Esophagus squamous epithelium (tissue), 5 donors: ENCODE data around the gene HRK. TPM values are rescaled to one million over a fixed set of nuclear protein-coding genes. Genes with fewer than 3 reads are reported as not detected.
A peak's percentile ranks its signal among the peaks of the same experiment; 100 is the strongest.

Experiments
- DNase-seq: peaks from one replicate; lab custom pipeline; 2025; lab: John Stamatoyannopoulos, UW
- H3K27ac ChIP-seq, 4 donors: fragments of 200-600 bp; sonication (generic); one replicate each; pipeline ENCODE4 v1.5.1; 2016 to 2019; ENCODE audit warnings: mild to moderate bottlenecking in 1 of 4
- H3K27me3 ChIP-seq, 4 donors: fragments of 200-600 bp; sonication (generic); 1 replicate in 3 of 4; 2 replicates in 1 of 4; pipeline versions ENCODE4 v1.5.1 to v1.6.0; 2017 to 2021; ENCODE audit warnings: antibody characterized with exemption in 1 of 4
- H3K36me3 ChIP-seq, 3 donors: fragments of 200-600 bp; sonication (generic); one replicate each; pipeline ENCODE4 v1.5.1; 2016 to 2019
- H3K4me1 ChIP-seq, 3 donors: fragments of 200-600 bp; sonication (generic); one replicate each; pipeline ENCODE4 v1.5.1; 2017 to 2019
- H3K4me3 ChIP-seq, 4 donors: fragments of 200-600 bp; sonication (generic); 1 replicate in 3 of 4; 2 replicates in 1 of 4; pipeline ENCODE4 v1.5.1; 2016 to 2019; ENCODE audit warnings: mild to moderate bottlenecking in 2 of 4, moderate library complexity in 1 of 4
- H3K9me3 ChIP-seq, 3 donors: fragments of 200-600 bp; sonication (generic); one replicate each; pipeline ENCODE4 v1.5.1; 2016 to 2019
- POLR2A ChIP-seq, 4 donors: fragments of 450-650 bp; IDR thresholded peaks; one replicate each; pipeline ENCODE4 v1.6.1; 2017; ENCODE audit warnings: antibody characterized with exemption in 4 of 4, mild to moderate bottlenecking in 4 of 4, moderate library complexity in 3 of 4
- WGBS, 2 donors: methylation state at CpG; one replicate each; pipeline ENCODE4 v1.1.5; 2018; 5-methylcytosine and 5-hydroxymethylcytosine counted together
- intact Hi-C: fragments of 100-400 bp; cut with DNase I; formaldehyde crosslinking; loops from one replicate; pipeline ENCODE4 v1.15.0; 2022
- total RNA-seq, 4 donors: library from RNA; depleted of rRNA; stranded (reverse); fragments of >200 nt; gene quantifications; one replicate each; pipeline ENCODE4 v1.1.0, GENCODE V29; 2016
- TF ChIP-seq, protein P1 (sequence below), 6 experiments: fragments of 450-650 bp in 4 of 6; fragments of 200-600 bp in 2 of 6; sonication (generic) in 2 of 6; IDR thresholded peaks; one replicate each; pipeline ENCODE4 v1.5.1; 2016 to 2019; ENCODE audit warnings: antibody characterized with exemption in 6 of 6, mild to moderate bottlenecking in 4 of 6, moderate library complexity in 4 of 6
- donor health status: DM: yes; HTN: yes; CAD: no.

The HRK gene
- total RNA-seq = under 1 TPM; 0.19 to 1.00 (median 0.25) TPM

DNA sequence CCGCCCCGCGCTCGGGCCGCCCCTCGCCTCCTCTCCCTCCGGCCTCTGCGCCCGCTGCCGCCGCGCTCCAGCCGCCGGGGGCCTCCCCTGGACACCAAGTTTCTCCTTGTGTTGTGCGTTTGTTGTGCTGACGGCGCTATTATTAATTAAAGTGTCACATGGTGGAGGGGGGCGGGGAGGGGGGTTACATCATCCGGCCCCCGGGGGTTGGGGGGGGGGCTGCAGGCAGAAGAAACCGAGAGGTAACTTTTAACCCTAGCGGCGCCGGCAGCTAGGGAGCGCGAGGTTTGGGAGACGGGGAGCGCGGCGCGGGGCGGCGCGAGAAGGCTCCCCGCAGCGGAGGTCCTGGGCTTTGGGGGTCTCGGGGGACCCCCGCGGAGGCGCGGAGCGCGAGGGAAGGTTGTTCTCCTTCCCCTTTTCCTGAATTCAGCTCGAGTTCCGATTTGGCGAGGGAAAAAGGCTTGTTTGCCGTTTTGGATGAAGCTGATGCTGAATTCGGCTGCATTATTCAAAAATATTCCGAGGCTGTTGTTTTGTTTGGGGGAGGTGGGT lies at the start of gene HRK:
TSS of gene HRK (minus strand) at position 117 of the 552 bp plus-strand sequence. CDS start 134 bp downstream, outside the sequence.
- peaks cover 0 to 100% (median 18%) of the 10 kb centered on the region in 4 donors for H3K27me3 ChIP-seq
- peaks cover 20 to 51% (median 33%) of the 10 kb centered on the region in 3 donors for H3K4me1 ChIP-seq
- intact Hi-C loops = no loop called here
- H3K9me3 ChIP-seq = no peaks in the 10 kb centered on the region
- H3K27ac ChIP-seq = no peak within 1 kb of the TSS
- TF ChIP-seq, protein P1, sequence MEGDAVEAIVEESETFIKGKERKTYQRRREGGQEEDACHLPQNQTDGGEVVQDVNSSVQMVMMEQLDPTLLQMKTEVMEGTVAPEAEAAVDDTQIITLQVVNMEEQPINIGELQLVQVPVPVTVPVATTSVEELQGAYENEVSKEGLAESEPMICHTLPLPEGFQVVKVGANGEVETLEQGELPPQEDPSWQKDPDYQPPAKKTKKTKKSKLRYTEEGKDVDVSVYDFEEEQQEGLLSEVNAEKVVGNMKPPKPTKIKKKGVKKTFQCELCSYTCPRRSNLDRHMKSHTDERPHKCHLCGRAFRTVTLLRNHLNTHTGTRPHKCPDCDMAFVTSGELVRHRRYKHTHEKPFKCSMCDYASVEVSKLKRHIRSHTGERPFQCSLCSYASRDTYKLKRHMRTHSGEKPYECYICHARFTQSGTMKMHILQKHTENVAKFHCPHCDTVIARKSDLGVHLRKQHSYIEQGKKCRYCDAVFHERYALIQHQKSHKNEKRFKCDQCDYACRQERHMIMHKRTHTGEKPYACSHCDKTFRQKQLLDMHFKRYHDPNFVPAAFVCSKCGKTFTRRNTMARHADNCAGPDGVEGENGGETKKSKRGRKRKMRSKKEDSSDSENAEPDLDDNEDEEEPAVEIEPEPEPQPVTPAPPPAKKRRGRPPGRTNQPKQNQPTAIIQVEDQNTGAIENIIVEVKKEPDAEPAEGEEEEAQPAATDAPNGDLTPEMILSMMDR (IDR thresholded peaks at IDR 0.05) = no peak
- no peak for TF ChIP-seq POLR2A (IDR thresholded peaks at IDR 0.05)
- DNase-seq = no peak
- peak within 1 kb of the TSS; percentile 16 to 65 (median 36) for H3K4me3 ChIP-seq
- no peaks in the 10 kb centered on the region for H3K36me3 ChIP-seq
- 0 to 1% methylated on average over 8 to 31 of the region's 49 CpGs for WGBS, 2 donors

DNA sequence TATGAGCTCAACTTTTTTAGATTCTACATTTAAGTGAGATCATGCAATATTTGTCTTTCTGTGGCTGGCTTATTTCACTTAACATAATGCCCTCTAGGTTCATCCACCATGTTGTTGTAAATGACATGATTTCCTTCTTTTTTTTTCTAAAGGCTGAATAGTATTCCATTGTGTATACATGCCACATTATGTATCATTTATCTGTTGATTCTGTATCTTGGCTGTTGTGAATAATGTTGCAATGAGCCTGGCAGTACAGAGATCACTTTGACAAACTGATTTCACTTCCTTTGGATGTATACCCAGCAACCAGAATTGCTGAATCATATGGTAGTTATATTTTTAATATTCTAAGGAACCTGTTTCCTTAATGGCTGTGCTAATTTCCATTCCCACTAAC lies 48.6 kb upstream of the HRK start:
- TF ChIP-seq, protein P1 (IDR thresholded peaks at IDR 0.05) = no peak
- no peak for TF ChIP-seq POLR2A (IDR thresholded peaks at IDR 0.05)
- H3K9me3 ChIP-seq = no peaks in the 10 kb centered on the region
- no peak overlapping the region for H3K4me3 ChIP-seq
- intact Hi-C loops = no loop called here
- H3K27me3 ChIP-seq = no peaks in the 10 kb centered on the region
- peaks cover 0 to 37% (median 0%) of the 10 kb centered on the region in 3 donors for H3K36me3 ChIP-seq
- peaks cover 0 to 43% (median 14%) of the 10 kb centered on the region in 3 donors for H3K4me1 ChIP-seq
- no peak for DNase-seq
- no peak overlapping the region for H3K27ac ChIP-seq

DNA sequence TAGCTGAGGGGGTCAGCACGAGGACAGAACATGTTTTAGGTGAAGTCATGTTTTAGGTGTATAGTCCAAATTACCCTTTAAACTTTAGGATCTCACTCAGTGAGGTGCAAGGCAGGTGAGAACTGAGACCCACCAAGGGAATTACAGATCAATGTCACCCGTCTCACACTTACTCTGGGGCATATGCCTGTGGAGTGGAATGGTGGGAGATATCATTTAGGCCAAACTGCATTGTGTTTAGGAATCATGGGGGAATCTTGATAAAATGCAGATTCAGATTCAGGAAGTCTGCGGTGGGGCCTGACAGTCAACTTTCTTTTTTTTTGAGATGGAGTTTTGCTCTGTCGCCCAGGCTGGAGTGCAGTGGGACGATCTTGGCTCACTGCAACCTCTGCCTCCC lies 47.3 kb upstream of the HRK start:
- 94% methylated on average over 5 of the region's 5 CpGs for WGBS, 2 donors
- TF ChIP-seq, protein P1 (IDR thresholded peaks at IDR 0.05) = no peak
- TF ChIP-seq POLR2A (IDR thresholded peaks at IDR 0.05) = no peak
- DNase-seq = no peak
- Histone ChIP-seq H3K27ac (no peak overlapping the region), H3K36me3 (peaks cover 0 to 37% (median 0%) of the 10 kb centered on the region in 3 donors), H3K9me3 (no peaks in the 10 kb centered on the region), H3K27me3 (no peaks in the 10 kb centered on the region), H3K4me3 (no peak overlapping the region), H3K4me1 (peaks cover 0 to 34% (median 9%) of the 10 kb centered on the region in 3 donors)
- intact Hi-C loops = no loop called here

DNA sequence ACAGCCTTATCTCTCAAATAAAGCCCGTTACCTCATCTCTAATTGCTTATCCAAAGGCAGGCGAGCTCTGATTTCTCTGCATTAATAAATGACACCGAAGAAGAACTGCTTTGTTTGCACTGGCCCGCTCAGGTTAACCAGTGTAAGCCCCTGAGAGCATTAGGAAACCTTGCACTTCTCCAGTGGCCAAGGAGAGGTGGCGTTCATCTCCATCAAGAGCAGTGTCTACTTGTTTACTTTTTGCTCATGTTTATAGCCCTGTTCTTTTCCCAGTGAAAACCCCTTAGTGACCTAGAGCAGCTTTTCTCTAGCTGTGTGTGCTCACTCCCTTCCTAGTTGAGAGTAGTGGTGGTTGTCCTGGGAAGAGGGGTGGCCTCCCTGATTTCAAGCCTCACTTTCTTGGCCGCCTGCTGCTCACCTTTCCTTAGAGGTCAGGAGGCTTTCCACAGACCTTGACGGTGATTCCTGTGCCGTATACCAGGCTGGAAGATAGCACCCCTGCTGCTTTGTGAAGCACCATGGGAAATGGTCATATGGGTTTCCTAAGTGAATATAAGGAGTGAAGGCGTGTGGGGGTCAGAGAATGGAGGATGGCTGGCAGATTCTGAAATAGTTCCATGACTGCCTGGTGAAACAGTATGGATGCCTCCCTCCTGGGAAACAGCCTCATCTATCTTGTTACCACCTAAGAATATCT lies 46.2 kb upstream of the HRK start:
- TF ChIP-seq POLR2A (IDR thresholded peaks at IDR 0.05) = no peak
- TF ChIP-seq, protein P1 (IDR thresholded peaks at IDR 0.05) = no peak
- DNase-seq = no peak
- peak overlapping the region in 1 of 4 donors; percentile 49 for H3K27ac ChIP-seq
- no peaks in the 10 kb centered on the region for H3K27me3 ChIP-seq
- no peak overlapping the region for H3K4me3 ChIP-seq
- H3K4me1 ChIP-seq = peaks cover 0 to 29% (median 5%) of the 10 kb centered on the region in 3 donors
- intact Hi-C loops = no loop called here
- WGBS, 2 donors = 83 to 91% methylated on average over 6 of the region's 9 CpGs
- no peaks in the 10 kb centered on the region for H3K9me3 ChIP-seq
- peaks cover 0 to 35% (median 0%) of the 10 kb centered on the region in 3 donors for H3K36me3 ChIP-seq
